CD4-positive, CD25-positive, alpha-beta regulatory T cell (primary cell): ENCODE data around the gene TAAR2. TPM values are rescaled to one million over a fixed set of nuclear protein-coding genes. Genes with fewer than 3 reads are reported as not detected.
"Not testable (repeated sequence)": the region's sequence is repeated elsewhere in the genome, so short reads cannot be mapped to it uniquely, and the experiment has no call there.

Source experiments
- ATAC-seq, 2 donors: fragments of 150-1000 bp; cut with Tn5 transposase; one replicate each; pipeline ENCODE4 v1.10.0; 2021; ENCODE audit warnings: low read depth in 2 of 2, moderate number of reproducible peaks in 2 of 2, moderate library complexity in 1 of 2
- DNase-seq, 3 donors: peaks; one replicate each; pipeline versions ENCODE4 v3.0.0 to v3.0.0-alpha.2; 2012 to 2022; ENCODE audit warnings: mixed read lengths in 1 of 3
- H3K27ac ChIP-seq: one replicate; pipeline ENCODE4 v1.7.0; 2013; ENCODE audit warnings: mild to moderate bottlenecking, low read length; ENCODE audit not compliant: insufficient read depth, poor library complexity, severe bottlenecking
- H3K27me3 ChIP-seq: one replicate; pipeline ENCODE4 v1.7.0; 2013; ENCODE audit warnings: low read length; ENCODE audit not compliant: control insufficient read depth, insufficient read depth
- H3K36me3 ChIP-seq: one replicate; pipeline ENCODE4 v1.7.0; 2013; ENCODE audit warnings: mild to moderate bottlenecking, low read length, moderate library complexity; ENCODE audit not compliant: control insufficient read depth, insufficient read depth
- H3K4me1 ChIP-seq: 2 replicates; pipeline ENCODE4 v1.7.0; 2013; ENCODE audit warnings: mild to moderate bottlenecking, low read length; ENCODE audit not compliant: insufficient read depth, control insufficient read depth, poor library complexity, severe bottlenecking
- H3K4me3 ChIP-seq: one replicate; pipeline ENCODE4 v1.7.0; 2013; ENCODE audit warnings: low read depth, mild to moderate bottlenecking, low read length, moderate library complexity
- H3K9me3 ChIP-seq, 2 experiments: 1 replicate in 1 of 2; 2 replicates in 1 of 2; pipeline ENCODE4 v1.7.0; 2013; ENCODE audit warnings: low read length in 2 of 2, mild to moderate bottlenecking in 1 of 2, moderate library complexity in 1 of 2; ENCODE audit not compliant: control insufficient read depth in 2 of 2
- H3K27ac Mint-ChIP-seq, 3 donors: one replicate each; pipeline ENCODE4 v1.8.0; 2020 to 2022; ENCODE audit warnings: mild to moderate bottlenecking in 3 of 3, mixed read lengths in 3 of 3, moderate library complexity in 2 of 3
- H3K27me3 Mint-ChIP-seq: one replicate; pipeline ENCODE4 v1.8.0; 2022; ENCODE audit warnings: mild to moderate bottlenecking, mixed read lengths
- H3K36me3 Mint-ChIP-seq: one replicate; pipeline ENCODE4 v1.8.0; 2020; ENCODE audit warnings: mixed read lengths
- H3K4me1 Mint-ChIP-seq, 4 donors: one replicate each; pipeline ENCODE4 v1.8.0; 2020 to 2022; ENCODE audit warnings: mixed read lengths in 4 of 4, mild to moderate bottlenecking in 1 of 4
- H3K4me3 Mint-ChIP-seq, 4 donors: one replicate each; pipeline ENCODE4 v1.8.0; 2020 to 2022; ENCODE audit warnings: mild to moderate bottlenecking in 4 of 4, mixed read lengths in 4 of 4, moderate library complexity in 3 of 4
- H3K9me3 Mint-ChIP-seq, 7 donors: one replicate each; pipeline ENCODE4 v1.8.0; 2020 to 2022; ENCODE audit warnings: mixed read lengths in 7 of 7, mild to moderate bottlenecking in 3 of 7, moderate library complexity in 2 of 7
- polyA plus RNA-seq, 4 donors: library from polyadenylated mRNA; unstranded; fragments of 300-500 nt; fragmentation: Illumina TruSeq; gene quantifications; one replicate each; pipeline ENCODE4 v1.2.3, GENCODE V29; 2021
- total RNA-seq: library from RNA; stranded (reverse); gene quantifications from one replicate; pipeline ENCODE4 v1.2.3, GENCODE V29; 2022

Gene TAAR2
- total and polyA plus RNA-seq, 5 donors from 2014 or later, result not detected

- H3K27me3 Mint-ChIP-seq, result peaks cover 44% of the 10 kb centered on the region
Observed at GRCh38 chr6:132635906-132636305, 11.8 kb upstream of the TAAR2 start.

GRCh38 chr6:132635288-132635687 lies 11.2 kb upstream of the TAAR2 start:
- H3K9me3 ChIP-seq, H3K36me3 ChIP-seq, H3K4me1 ChIP-seq, H3K9me3 Mint-ChIP-seq, H3K27me3 ChIP-seq, H3K4me3 ChIP-seq, H3K4me1 Mint-ChIP-seq, ATAC-seq, H3K27ac ChIP-seq, H3K36me3 Mint-ChIP-seq, DNase-seq, H3K4me3 Mint-ChIP-seq, H3K27ac Mint-ChIP-seq: not testable (repeated sequence)
- peaks cover 44% of the 10 kb centered on the region for H3K27me3 Mint-ChIP-seq

More at GRCh38 chr6:132635906-132636305, 11.8 kb upstream of the TAAR2 start:
- H3K36me3 ChIP-seq, H3K36me3 Mint-ChIP-seq, DNase-seq, ATAC-seq, H3K27ac ChIP-seq, H3K4me3 ChIP-seq, H3K9me3 Mint-ChIP-seq, H3K4me1 ChIP-seq, H3K4me3 Mint-ChIP-seq, H3K27me3 ChIP-seq, H3K27ac Mint-ChIP-seq, H3K9me3 ChIP-seq, H3K4me1 Mint-ChIP-seq: not testable (repeated sequence)

GRCh38 chr6:132634796-132635195 lies 10.7 kb upstream of the TAAR2 start:
- Mint-ChIP-seq H3K4me1 (peaks cover 0 to 4% (median 0%) of the 10 kb centered on the region in 4 donors), H3K9me3 (peaks cover 0 to 4% (median 0%) of the 10 kb centered on the region in 7 donors), H3K4me3 (no peak overlapping the region), H3K36me3 (peaks cover 3% of the 10 kb centered on the region), H3K27ac (no peak overlapping the region), H3K27me3 (peaks cover 39% of the 10 kb centered on the region)
- H3K27me3 ChIP-seq, result peaks cover 6% of the 10 kb centered on the region
- H3K27ac ChIP-seq, result no peak overlapping the region
- no peak overlapping the region for H3K4me3 ChIP-seq
- DNase-seq (no peak), ATAC-seq (no peak)
- no peaks in the 10 kb centered on the region for H3K36me3 ChIP-seq
- H3K9me3 ChIP-seq, result no peaks in the 10 kb centered on the region
- no peaks in the 10 kb centered on the region for H3K4me1 ChIP-seq

- no peak overlapping the region for H3K4me3 ChIP-seq
- Mint-ChIP-seq H3K27me3 (peaks cover 43% of the 10 kb centered on the region), H3K27ac (no peak overlapping the region), H3K4me3 (no peak overlapping the region), H3K4me1 (no peaks in the 10 kb centered on the region), H3K9me3 (peaks cover 0 to 4% (median 0%) of the 10 kb centered on the region in 7 donors), H3K36me3 (peaks cover 3% of the 10 kb centered on the region)
- no peaks in the 10 kb centered on the region for H3K36me3 ChIP-seq
- no peaks in the 10 kb centered on the region for H3K9me3 ChIP-seq
- H3K27ac ChIP-seq, result no peak overlapping the region
- ATAC-seq (no peak), DNase-seq (no peak)
- H3K4me1 ChIP-seq, result no peaks in the 10 kb centered on the region
- peaks cover 6% of the 10 kb centered on the region for H3K27me3 ChIP-seq
Observed at GRCh38 chr6:132633362-132633761, 9.3 kb upstream of the TAAR2 start.

- peaks cover 14% of the 10 kb centered on the region for H3K27me3 Mint-ChIP-seq
- H3K4me1 Mint-ChIP-seq, result peaks cover 0 to 2% (median 0%) of the 10 kb centered on the region in 4 donors
- Histone ChIP-seq H3K27me3 (peaks cover 7% of the 10 kb centered on the region), H3K36me3 (no peaks in the 10 kb centered on the region), H3K4me3 (no peak overlapping the region), H3K27ac (no peak overlapping the region), H3K9me3 (no peaks in the 10 kb centered on the region), H3K4me1 (no peaks in the 10 kb centered on the region)
- H3K36me3 Mint-ChIP-seq, result no peaks in the 10 kb centered on the region
- DNase-seq, result no peak
- H3K9me3 Mint-ChIP-seq, result peaks cover 0 to 3% (median 0%) of the 10 kb centered on the region in 7 donors
- no peak overlapping the region for H3K27ac Mint-ChIP-seq
- no peak for ATAC-seq
- no peak overlapping the region for H3K4me3 Mint-ChIP-seq
Observed at GRCh38 chr6:132623106-132623845, 799 bp downstream of the TAAR2 start.

GRCh38 chr6:132616677-132617076 lies 7.4 kb downstream of the TAAR2 start:
- H3K4me1 Mint-ChIP-seq, result no peaks in the 10 kb centered on the region
- no peak overlapping the region for H3K27ac ChIP-seq
- peaks cover 26% of the 10 kb centered on the region for H3K27me3 Mint-ChIP-seq
- ATAC-seq, result no peak
- no peaks in the 10 kb centered on the region for H3K36me3 Mint-ChIP-seq
- no peak for DNase-seq
- no peak overlapping the region for H3K4me3 Mint-ChIP-seq
- peaks cover 2% of the 10 kb centered on the region for H3K27me3 ChIP-seq
- H3K27ac Mint-ChIP-seq, result no peak overlapping the region
- H3K36me3 ChIP-seq, result no peaks in the 10 kb centered on the region
- H3K9me3 Mint-ChIP-seq, result no peaks in the 10 kb centered on the region
- H3K9me3 ChIP-seq, result no peaks in the 10 kb centered on the region
- H3K4me3 ChIP-seq, result no peak overlapping the region
- H3K4me1 ChIP-seq, result no peaks in the 10 kb centered on the region

- DNase-seq (peak in 1 of 3 donors; percentile 4), ATAC-seq (no peak)
- no peaks in the 10 kb centered on the region for H3K4me1 Mint-ChIP-seq
- peaks cover 26% of the 10 kb centered on the region for H3K27me3 Mint-ChIP-seq
- Histone ChIP-seq H3K4me3 (peak overlapping the region; percentile 15), H3K27ac (no peak overlapping the region), H3K4me1 (no peaks in the 10 kb centered on the region), H3K36me3 (no peaks in the 10 kb centered on the region), H3K9me3 (no peaks in the 10 kb centered on the region), H3K27me3 (peaks cover 2% of the 10 kb centered on the region)
- H3K9me3 Mint-ChIP-seq, result no peaks in the 10 kb centered on the region
- H3K36me3 Mint-ChIP-seq, result no peaks in the 10 kb centered on the region
- H3K27ac Mint-ChIP-seq, result no peak overlapping the region
- peak overlapping the region in 1 of 4 donors; percentile 12 for H3K4me3 Mint-ChIP-seq
Observed at GRCh38 chr6:132614554-132614953, 9.5 kb downstream of the TAAR2 start.

- DNase-seq (no peak), ATAC-seq (no peak)
- no peak overlapping the region for H3K27ac ChIP-seq
- H3K4me3 Mint-ChIP-seq, result no peak overlapping the region
- no peaks in the 10 kb centered on the region for H3K36me3 Mint-ChIP-seq
- H3K36me3 ChIP-seq, result no peaks in the 10 kb centered on the region
- H3K27me3 Mint-ChIP-seq, result peaks cover 16% of the 10 kb centered on the region
- no peaks in the 10 kb centered on the region for H3K9me3 ChIP-seq
- H3K9me3 Mint-ChIP-seq, result no peaks in the 10 kb centered on the region
- H3K4me3 ChIP-seq, result no peak overlapping the region
- H3K27ac Mint-ChIP-seq, result no peak overlapping the region
- H3K4me1 Mint-ChIP-seq, result no peaks in the 10 kb centered on the region
- no peaks in the 10 kb centered on the region for H3K4me1 ChIP-seq
- H3K27me3 ChIP-seq, result peaks cover 2% of the 10 kb centered on the region
Observed at GRCh38 chr6:132612449-132613108, 11.5 kb downstream of the TAAR2 start.
